Retinal pigment epithelial cell (primary cell): ENCODE results near the gene SF3B4.
A peak's percentile ranks its signal among the peaks of the same experiment; 100 is the strongest.

Experiments
- DNase-seq: peaks from one replicate; pipeline ENCODE4 v3.0.0-alpha.2; 2010; ENCODE audit warnings: low read depth
- H3K4me3 ChIP-seq: 2 replicates; pipeline ENCODE4 v1.5.1; 2011; ENCODE audit warnings: mild to moderate bottlenecking, low read length, control low read depth, moderate library complexity
- CTCF ChIP-seq: conservative IDR thresholded peaks from 2 replicates; pipeline ENCODE4 v1.5.1; 2011; ENCODE audit warnings: low read depth, low read length, control low read depth, inconsistent platforms

SF3B4 gene

GRCh38 chr1:149925751-149926150, 1.9 kb downstream of the SF3B4 start:
- DNase-seq: no peak
- H3K4me3 ChIP-seq: no peak overlapping the region
- TF ChIP-seq CTCF: no peak

- no peak for TF ChIP-seq CTCF
- H3K4me3 ChIP-seq: no peak overlapping the region
- DNase-seq: no peak
These were observed 2.3 kb downstream of the SF3B4 start for GRCh38 chr1:149925345-149925744.

GRCh38 chr1:149923626-149924025, 4.0 kb downstream of the SF3B4 start:
- no peak for DNase-seq
- no peak for TF ChIP-seq CTCF
- H3K4me3 ChIP-seq: no peak overlapping the region

GRCh38 chr1:149917571-149918144, 9.9 kb downstream of the SF3B4 start, which contains the start of gene SV2A:
Gene SV2A, minus strand, starts transcription at chr1:149917844. Its CDS starts 4,004 bp downstream, at chr1:149913840.
- peak within 1 kb of the TSS; percentile 88 for H3K4me3 ChIP-seq
- TF ChIP-seq CTCF: no peak
- DNase-seq: no peak

- no peak for TF ChIP-seq CTCF
- H3K4me3 ChIP-seq: peak overlapping the region; percentile 88
- no peak for DNase-seq
These were observed 10.7 kb downstream of the SF3B4 start for GRCh38 chr1:149916898-149917252.

GRCh38 chr1:149916193-149916897, 11.3 kb downstream of the SF3B4 start:
- peak overlapping the region; percentile 88 for H3K4me3 ChIP-seq
- no peak for TF ChIP-seq CTCF
- DNase-seq: no peak
